T follicular helper cell (primary cell): ENCODE data around the gene DTX2.
"Not testable (repeated sequence)": the region's sequence is repeated elsewhere in the genome, so short reads cannot be mapped to it uniquely, and the experiment has no call there.

Experiments
- DNase-seq: peaks from one replicate; pipeline ENCODE4 v3.0.0-alpha.2; 2020; ENCODE audit warnings: low read depth

The DTX2 gene

DNA sequence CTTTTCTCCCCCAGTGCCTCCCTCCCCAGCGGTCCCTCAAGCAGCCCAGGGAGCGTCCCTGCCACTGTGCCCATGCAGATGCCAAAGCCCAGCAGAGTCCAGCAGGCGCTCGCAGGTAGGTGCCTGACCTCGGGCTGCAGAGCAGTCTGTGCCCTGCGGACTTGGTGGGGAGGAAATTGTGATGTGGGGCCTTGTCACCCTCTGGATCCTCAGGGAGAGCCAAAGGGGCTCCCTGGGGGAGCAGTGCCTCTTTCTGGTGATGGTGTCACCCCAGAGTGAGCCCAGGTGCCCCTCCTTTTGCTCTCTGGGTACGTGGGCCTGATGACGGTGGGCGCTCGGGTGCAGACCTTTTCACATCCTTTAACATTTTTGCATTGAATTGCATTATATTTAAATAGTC, 30.6 kb downstream of the DTX2 start:
- not testable (repeated sequence) for DNase-seq

- DNase-seq, result not testable (repeated sequence)
These were observed 34.2 kb downstream of the DTX2 start for GRCh38 chr7:76495717-76496116.

DNA sequence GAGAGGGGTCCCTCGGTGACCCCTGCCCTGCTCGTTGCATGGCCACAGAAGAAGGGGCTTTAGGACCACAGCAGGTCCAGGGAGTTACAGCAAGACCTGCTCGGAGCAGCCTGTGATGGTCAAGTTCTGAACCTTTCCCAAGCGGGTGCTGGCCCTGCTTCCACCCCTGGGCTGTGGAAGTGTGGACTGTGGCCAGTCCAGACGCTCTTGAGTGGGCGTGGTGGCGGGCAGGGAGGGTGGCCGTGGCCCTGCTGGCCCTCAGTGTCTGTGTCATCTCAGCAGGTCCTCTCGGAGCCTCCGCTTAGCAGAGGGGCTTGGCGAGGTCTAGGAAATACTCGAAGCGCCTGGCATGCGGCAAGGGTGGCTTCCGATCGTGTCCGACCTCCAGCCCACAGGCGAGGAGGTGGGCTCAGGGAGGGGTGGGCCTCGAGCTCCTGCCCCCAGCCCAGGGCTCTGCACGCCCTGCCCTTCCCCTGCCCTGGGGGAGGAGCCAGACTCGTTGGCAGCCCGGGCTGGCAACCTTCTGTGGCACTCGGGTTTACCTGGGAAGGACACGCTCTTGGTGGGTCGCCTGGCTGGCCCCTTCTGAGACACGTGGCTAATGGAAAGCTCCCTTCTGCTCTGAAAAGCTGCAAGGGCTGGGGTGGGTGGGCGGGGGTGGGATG, 36.5 kb downstream of the DTX2 start:
- DNase-seq, result not testable (repeated sequence)

DNA sequence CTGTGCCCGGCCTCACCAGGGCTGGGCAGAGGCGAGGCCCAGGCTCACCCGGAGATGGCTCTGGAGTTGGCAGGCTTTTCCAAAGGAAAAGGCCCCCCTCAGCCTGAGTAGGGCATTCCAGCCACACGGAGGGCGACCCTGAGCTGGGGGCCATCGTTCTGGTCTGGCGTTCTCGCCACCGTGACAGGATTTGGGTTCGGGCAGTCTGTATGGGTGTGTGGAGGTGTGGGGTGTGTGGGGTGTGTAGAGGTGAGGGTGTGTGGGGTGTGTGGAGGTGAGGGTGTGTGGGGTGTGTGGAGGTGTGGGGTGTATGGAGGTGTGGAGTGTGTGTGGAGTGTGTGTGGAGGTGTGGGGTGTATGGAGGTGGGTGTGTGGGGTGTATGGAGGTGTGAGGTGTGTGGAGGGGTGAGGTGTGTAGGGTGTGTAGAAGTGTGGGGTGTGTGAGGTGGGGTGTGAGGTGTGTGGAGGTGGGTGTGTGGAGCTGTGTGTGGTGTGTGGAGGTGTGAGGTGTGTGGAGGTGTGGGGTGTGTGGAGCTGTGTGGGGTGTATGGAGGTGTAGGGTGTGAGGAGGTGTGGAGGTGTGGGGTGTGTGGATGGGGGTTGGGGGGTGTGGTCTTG, 37.2 kb downstream of the DTX2 start:
- DNase-seq, result not testable (repeated sequence)

- not testable (repeated sequence) for DNase-seq
These were observed 37.9 kb downstream of the DTX2 start for GRCh38 chr7:76499201-76499923.

DNA sequence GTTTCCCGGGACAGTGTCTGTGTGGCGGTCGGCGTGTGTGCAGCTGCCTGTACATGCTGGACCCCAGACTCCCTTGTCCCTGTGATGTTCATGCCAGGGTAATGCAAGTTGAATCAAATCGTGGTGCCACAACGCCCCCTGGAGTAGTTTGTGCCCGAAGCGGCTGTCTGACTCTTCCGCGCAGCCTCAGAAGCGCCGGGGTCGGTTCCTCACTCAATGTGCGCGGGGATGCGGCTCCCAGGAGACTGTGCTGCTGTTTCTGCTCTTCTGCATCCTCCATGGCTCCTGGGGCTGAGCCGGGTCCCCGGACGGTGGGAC, 38.4 kb downstream of the DTX2 start:
- not testable (repeated sequence) for DNase-seq

DNA sequence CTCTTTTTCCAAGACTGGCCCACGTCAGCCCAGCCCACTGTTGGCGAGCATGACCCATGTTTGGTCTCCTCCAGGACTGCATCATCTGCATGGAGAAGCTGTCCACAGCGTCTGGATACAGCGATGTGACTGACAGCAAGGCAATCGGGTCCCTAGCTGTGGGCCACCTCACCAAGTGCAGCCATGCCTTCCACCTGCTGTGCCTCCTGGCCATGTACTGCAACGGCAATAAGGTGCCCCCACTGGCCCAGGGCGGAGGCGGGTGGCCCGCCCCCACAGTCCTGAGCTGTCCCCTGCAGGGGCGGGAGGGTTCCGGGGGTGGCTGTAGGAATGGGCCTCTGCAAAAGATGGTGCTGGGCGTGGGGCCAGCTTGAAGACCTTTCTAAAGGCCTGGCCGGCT, 40.7 kb downstream of the DTX2 start:
- not testable (repeated sequence) for DNase-seq

- DNase-seq, result not testable (repeated sequence)
These were observed 41.3 kb downstream of the DTX2 start for GRCh38 chr7:76502836-76503235.

DNA sequence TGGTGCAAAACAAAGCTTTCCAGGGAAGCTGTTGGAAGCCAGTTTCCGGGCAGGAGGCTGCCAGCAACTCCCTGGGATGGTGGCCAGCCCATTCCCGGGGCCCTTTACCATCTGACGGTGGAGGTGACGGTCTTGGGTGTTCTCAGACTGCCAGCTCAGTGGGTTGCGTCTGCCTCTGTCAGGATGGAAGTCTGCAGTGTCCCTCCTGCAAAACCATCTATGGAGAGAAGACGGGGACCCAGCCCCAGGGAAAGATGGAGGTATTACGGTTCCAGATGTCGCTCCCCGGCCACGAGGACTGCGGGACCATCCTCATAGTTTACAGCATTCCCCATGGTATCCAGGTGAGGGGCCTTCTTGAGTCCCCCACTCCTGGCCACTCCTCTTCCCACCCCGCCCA, 41.7 kb downstream of the DTX2 start:
- not testable (repeated sequence) for DNase-seq

DNA sequence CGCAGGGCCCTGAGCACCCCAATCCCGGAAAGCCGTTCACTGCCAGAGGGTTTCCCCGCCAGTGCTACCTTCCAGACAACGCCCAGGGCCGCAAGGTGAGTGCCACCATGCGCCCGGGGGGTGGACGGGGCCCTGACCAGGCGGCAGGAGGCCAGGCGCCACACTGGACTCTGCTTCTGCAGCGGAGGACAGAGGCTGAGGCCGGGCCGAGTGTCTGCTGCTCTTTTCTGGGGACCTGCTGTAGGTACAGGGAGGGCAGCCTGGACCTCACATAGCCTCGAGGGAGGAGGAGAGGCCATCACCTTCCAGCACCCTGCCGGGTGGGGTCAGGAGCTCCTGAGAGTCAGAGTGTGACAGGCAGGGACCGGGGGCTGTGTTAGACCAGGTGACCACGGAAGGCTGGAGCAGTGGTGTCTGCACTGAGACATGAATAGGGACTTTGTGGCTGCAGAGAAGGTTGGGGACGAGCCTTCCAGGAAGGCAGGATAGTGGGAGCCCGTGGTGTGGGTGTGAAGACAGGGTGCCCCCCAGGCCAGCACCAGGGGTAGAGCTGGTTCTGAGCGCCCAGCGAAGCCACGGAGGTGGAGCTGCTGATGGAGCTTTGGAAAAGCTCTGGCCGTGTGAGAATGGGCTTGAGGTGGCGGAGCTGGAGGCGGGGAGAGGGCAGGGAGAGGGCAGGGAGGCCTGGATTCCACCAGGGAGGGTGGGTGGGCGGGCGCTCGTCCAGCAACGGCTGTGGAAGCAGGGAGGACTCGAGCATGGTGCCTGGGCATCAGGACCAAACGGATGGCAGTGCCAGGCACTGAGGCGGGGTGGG, 43.0 kb downstream of the DTX2 start:
- not testable (repeated sequence) for DNase-seq

DNA sequence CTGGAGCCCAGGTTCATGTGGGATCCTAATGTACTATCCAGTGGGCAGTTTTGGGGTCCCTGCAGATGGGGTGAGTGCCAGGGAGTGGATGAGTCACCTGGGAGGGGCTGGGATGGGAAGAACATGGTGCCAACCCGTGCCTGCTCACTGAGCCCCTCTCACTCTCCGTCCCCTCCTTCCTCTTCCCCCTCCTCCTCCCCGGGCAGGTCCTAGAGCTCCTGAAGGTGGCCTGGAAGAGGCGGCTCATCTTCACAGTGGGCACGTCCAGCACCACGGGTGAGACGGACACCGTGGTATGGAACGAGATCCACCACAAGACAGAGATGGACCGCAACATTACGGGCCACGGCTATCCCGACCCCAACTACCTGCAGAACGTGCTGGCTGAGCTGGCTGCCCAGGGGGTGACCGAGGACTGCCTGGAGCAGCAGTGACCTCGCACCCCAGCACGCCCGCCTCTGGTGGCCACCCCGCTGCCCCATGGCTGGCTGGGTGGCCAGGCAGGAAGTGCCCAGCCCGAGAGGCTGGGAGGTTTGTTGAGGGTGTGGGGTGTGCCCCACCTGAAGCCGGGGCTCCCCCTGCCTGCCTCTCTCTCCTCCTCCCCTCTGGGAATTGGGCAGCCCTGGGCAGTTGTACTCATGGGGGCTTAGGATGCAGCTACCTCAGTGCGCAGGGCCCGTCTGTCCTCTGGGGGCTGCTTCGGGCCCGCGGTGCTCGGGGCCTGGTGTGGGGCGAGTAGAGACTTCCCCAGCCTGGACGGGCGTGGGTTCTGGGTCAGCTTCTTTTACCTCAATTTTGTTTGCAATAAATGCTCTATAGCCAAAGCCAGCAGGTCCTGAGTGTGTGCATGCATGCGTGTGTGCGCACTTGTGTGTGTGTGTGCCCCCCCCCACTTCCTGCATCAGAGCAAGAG, 43.9 kb downstream of the DTX2 start:
- no peak for DNase-seq

DNA sequence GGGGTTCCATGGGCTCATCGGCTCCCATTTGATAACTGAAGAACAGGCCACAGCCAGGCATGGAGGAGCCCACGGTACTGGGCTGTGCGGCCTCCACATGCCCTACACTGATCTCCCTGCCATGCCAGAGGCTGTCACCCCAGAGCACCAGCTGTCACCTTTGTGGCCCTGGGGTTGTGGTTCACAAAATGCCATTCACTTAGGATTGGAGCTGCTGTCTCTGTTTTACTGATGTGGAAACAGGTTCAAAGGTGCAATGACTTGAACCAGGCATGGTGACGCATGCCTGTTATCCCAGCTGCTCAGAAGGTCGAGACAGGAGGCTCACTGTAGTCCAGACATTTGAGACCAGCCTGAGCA, 44.6 kb downstream of the DTX2 start:
- DNase-seq, result no peak

GRCh38 chr7:76506643-76507042, 45.1 kb downstream of the DTX2 start:
- not testable (repeated sequence) for DNase-seq

DNA sequence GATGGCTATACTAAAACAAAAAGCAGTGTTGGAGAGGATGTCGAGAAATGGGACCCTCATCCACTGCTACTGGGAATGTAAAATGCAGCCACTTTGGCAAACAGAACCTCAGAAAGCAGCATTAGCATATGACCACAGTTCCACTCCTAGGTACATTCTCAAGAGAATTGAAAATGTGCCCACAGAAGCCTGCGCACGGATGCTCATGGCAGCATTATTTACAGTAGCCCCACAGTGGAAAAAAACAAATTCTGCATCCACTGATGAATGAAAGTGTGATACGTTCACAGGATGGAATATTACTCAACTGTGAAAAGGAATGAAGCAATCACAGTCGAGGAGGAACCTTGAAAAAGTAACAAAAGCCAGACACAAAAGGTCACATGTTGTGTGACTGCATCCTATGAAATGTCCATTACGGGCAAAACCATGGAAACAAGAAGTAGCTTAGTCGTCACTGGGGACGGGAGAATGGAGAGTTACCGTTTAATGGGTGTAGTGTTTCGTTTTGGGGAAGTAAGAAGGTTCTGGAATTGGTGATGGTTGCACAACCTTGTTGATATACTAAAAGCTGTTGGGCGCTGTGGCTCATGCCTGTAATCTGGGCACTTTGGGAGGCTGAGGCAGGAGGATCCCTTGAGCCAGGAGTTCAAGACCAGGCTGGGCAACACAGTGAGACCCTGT, 46.4 kb downstream of the DTX2 start:
- DNase-seq, result no peak

GRCh38 chr7:76509931-76510877, 48.7 kb downstream of the DTX2 start, which contains the start of gene UPK3B:
TSS of gene UPK3B (plus strand) at chr7:76510552. CDS start at chr7:76510653, 101 bp downstream.
- DNase-seq, result no peak

GRCh38 chr7:76511200-76511910, 49.8 kb downstream of the DTX2 start:
- DNase-seq, result not testable (repeated sequence)

DNA sequence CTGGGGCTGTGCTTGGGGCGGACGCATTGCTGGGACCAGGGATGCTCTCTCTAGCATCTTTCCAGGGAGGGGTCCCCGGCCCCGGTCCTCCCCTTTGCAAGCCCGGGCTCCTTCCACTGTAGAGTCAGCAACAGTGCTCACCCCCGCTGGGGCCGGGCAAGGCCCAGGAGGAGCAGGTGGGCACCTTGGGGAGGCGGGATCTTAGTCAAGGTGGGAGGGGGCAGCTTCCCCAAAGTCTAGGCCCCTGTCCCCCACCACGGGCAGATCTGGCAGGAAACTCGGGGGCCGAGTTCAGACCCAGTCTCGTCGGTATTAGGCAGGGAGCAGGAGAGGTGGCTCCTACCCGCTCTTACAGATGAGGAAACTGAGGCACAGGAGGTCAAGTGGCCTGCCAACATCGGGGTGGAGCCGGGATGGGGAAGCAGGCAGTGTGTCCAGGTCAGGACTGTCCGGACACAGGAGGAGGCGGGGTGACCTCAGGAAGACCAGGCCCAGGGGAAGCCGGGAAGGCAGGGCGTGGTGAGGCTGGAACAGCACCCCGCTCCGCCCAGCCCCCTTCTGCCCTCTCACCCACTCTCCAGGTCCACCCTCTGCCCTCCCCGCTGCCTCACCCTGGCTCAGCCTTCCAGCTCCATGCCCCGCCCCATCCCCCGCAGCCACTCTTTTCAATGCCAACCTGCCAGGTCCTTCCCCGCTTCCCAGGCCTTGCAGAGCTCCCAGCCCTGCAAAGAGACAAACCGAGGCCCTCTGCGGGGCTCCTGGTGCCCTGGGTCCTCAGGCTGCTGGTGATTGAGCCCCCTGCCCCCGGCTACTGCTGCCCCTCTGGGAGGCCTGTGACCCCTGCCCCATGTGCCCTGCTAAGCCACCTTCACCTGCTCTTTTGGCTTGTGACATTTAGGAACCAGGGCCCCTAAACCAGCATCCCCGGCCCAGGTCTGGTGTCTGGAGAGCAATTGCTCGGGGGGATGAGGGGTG, 50.7 kb downstream of the DTX2 start:
- not testable (repeated sequence) for DNase-seq
